ENCODE results near the gene SGK2. TPM values are rescaled to one million over a fixed set of nuclear protein-coding genes. Genes with fewer than 3 reads are reported as not detected.

The SGK2 gene
- total and polyA plus RNA-seq, 2 of the 13 experiments (the other 11 are each of a cell fraction or from before 2014, with no cell fraction given), result 6.2 to 29.4 TPM

- TF ChIP-seq ISL2 (CRISPR knock-in tag; IDR thresholded peaks at IDR 0.05) (no peak), RAD21 (CRISPR knock-in tag; IDR thresholded peaks at IDR 0.05) (peak; percentile 38; the same call in 1 of the 2 replicates), POLR2G (IDR thresholded peaks at IDR 0.05; ENCODE audit: low read depth, low read length) (no peak), MTERF4 (CRISPR knock-in tag; IDR thresholded peaks at IDR 0.05) (no peak), SAP130 (CRISPR knock-in tag; IDR thresholded peaks at IDR 0.05; ENCODE audit: low read depth) (0 out of 2 replicates have a peak, but pooled peaks have one; percentile 14), ZNF879 (CRISPR knock-in tag; IDR thresholded peaks at IDR 0.05) (no peak), ZNF609 (CRISPR knock-in tag; IDR thresholded peaks at IDR 0.05; ENCODE audit: borderline replicate concordance) (no peak), ZNF414 (CRISPR knock-in tag; IDR thresholded peaks at IDR 0.05) (no peak), STAG1 (CRISPR knock-in tag; IDR thresholded peaks at IDR 0.05) (peak; percentile 73), TRIM22 (IDR thresholded peaks at IDR 0.05) (no peak), KDM6A (CRISPR knock-in tag; IDR thresholded peaks at IDR 0.05; ENCODE audit: low read depth) (no peak), SIN3B (IDR thresholded peaks at IDR 0.05; ENCODE audit: low read length) (no peak), CHD2 (IDR thresholded peaks at IDR 0.05; ENCODE audit: low read depth, low read length) (no peak), PPARG (CRISPR knock-in tag; conservative IDR thresholded peaks at IDR 0.05) (0 out of 2 replicates have a peak, but pooled peaks have one; percentile 16), HNRNPLL (IDR thresholded peaks at IDR 0.05; ENCODE audit: low read depth, low read length, poor library complexity, severe bottlenecking) (no peak), ZNF230 (CRISPR knock-in tag; IDR thresholded peaks at IDR 0.05) (no peak), SRF (IDR thresholded peaks at IDR 0.05; ENCODE audit: low read depth, low read length) (0 out of 2 replicates have a peak, but pooled peaks have one; percentile 11), PCBP1 (IDR thresholded peaks at IDR 0.05; ENCODE audit: borderline replicate concordance, low read depth, low read length) (no peak), ZNF552 (CRISPR knock-in tag; IDR thresholded peaks at IDR 0.05; ENCODE audit: borderline replicate concordance) (no peak), NR0B2 (CRISPR knock-in tag; IDR thresholded peaks at IDR 0.05) (no peak), ZNF235 (CRISPR knock-in tag; IDR thresholded peaks at IDR 0.05; ENCODE audit: borderline replicate concordance) (no peak)
- TF ChIP-seq, protein P1, sequence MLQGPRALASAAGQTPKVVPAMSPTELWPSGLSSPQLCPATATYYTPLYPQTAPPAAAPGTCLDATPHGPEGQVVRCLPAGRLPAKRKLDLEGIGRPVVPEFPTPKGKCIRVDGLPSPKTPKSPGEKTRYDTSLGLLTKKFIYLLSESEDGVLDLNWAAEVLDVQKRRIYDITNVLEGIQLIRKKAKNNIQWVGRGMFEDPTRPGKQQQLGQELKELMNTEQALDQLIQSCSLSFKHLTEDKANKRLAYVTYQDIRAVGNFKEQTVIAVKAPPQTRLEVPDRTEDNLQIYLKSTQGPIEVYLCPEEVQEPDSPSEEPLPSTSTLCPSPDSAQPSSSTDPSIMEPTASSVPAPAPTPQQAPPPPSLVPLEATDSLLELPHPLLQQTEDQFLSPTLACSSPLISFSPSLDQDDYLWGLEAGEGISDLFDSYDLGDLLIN (CRISPR knock-in tag; IDR thresholded peaks at IDR 0.05; ENCODE audit: borderline replicate concordance), result 0 out of 2 replicates have a peak, but pooled peaks have one; percentile 34
These were observed 4.6 kb downstream of the SGK2 start (continued) for GRCh38 chr20:43563429-43563828.

Data from HepG2 (cell line).